Stimulated activated CD8-positive, alpha-beta memory T cell treated with anti-CD3 and anti-CD28 coated beads, Interleukin-15, amount 100 ng/mL, for 4 hours (primary cell): ENCODE data around the gene SASH1.

Experiments used
- DNase-seq, 2 donors: peaks; one replicate each; pipeline ENCODE4 v3.0.0-alpha.2; 2020; ENCODE audit warnings: low read depth in 2 of 2

The SASH1 gene

DNA sequence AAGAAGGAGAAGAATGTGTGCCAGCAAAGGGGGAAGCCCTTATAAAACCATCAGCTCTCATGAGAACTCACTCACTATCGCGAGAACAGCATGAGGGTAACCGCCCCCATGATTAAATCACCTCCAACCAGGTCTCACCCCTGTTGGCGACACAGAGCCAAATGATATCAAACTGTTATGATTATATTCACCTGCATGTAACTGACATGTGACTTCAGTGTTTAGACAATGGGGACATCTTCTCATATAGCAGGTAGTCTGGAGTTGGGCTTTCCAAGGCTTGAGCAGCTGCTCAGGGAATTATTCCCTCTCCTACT, 115.2 kb downstream of the SASH1 start:
- DNase-seq: no peak

DNA sequence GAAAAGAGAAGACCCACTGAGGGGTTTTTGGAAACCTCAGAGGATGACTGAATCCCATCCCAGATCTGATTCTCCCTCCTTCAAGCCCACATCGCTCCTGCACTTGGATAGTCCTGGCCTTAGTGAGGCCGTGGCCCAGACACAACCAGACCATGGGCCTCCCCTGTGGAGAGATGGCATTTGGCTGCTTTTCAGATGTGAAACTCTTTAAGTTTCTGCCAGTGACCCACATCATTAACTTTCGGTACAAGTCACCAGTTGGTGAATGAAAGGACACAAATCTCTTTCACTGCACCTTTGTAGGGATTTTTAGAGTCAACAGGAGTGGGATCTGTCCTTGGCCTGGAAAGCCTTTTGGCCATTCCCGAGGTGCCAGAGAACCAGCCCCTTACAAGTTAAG, 116.6 kb downstream of the SASH1 start:
- DNase-seq: no peak

DNA sequence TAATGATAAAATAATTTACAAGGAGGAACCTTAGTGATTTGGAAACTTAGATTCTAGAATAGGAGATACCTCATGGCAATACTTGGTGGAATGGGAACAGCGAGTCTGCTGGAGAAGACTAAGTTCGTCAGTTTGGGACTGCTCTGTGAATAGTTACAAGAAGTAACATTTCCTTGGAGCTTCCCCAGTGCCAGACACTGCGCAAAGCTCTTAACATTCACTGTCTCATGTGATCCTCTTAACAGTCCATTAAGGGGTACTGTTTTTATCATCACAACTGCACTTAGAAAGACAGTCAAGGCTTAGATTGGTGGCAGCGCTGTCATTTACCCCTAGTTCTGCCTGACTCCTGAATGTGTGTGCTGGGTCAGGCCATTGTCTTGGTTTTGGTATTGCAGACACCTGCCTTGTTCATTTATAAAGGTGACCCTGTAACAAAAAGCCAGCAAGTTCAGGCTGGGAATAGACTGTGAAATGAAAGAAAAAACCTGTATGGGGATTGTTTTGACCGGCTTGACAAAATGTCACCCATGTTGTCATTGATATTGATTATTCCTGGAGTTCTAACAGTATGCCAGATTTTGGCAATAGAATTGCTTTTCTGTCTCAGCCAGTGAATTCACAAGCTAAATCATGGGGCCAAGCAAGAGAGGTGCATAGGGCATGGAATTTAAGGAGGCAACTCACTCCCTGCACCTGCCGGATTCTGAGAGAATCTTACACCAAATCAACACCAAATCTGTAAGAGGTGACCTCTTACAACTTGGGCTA, 118.4 kb downstream of the SASH1 start:
- no peak for DNase-seq

DNA sequence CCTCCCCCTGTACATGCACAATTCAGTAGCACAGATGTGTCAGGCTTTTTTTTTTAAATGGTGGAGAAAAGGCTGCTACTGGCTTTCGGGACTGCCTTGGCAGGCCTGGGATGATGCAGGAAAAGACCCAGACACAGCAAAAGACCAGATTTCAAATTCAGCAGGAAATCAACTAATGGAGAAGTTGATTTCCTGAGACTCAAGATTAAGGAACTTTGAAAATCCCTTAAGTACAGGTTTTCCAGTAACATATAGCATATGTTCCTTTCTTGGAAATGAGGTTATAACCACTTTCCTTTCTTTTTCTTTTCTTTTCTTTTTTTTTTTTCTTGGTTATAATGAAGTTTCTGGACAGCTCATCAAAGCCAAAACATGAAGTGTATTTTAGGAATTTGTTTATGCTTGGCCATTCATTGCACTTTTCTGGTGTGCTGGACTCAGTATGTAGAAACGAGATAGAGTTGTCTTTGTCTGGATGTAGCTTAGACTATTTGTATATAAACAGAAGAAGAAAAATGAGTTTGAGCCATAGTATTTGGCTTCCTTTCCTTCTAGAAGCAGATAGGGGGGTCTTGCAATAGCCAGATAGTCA, 119.4 kb downstream of the SASH1 start:
- DNase-seq: no peak

DNA sequence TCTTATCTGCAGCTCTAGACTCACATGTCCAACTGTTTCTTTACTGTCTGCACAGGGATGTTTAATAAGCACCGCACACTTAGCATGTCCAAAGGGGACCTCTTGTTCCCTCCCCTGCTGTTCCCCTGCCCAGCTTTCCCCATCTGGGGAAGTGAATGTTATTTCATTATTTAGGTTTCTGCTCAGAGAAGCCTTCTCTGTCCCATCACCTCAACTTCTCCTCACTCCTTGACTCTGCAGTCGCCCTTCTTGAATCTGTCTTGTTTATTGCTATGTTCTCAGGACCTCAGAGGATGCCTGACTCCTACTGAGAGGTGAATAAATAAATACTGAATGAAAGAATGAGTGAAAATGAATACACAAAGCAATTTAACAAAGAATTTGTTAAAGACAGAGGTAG, 121.0 kb downstream of the SASH1 start:
- no peak for DNase-seq

DNA sequence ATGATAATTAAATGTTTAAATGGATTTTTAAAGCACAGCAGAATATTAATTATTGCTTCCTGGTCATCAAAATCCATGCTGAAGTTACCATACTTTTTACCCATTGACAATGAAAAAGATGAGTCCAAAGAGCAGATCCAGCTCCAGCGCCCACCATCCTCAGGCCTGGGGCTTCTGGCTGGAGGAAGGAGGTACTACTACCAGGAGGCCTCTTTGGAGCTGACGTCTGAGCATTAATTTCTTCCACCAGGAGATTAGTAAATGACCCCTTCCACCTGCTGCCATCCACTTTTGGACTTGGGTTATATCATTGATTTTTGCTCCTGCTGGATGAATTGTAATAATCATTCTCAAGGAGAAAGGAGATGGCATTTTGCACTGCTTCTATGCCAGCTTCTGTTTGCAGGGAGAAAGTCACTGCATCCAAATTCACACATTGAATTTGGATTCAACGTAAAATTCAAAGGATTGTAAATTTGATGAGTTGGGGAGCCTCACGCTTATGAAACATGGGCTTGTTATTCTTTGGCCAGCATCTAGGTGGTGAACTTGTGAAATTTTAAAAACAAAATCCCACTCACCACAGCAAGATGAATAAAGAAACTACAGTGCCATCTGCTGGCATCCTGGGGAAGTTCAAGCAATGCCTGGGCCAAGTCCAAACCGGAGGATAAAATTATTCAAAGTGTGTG, 121.8 kb downstream of the SASH1 start:
- DNase-seq: peak; percentile 1 to 13

DNA sequence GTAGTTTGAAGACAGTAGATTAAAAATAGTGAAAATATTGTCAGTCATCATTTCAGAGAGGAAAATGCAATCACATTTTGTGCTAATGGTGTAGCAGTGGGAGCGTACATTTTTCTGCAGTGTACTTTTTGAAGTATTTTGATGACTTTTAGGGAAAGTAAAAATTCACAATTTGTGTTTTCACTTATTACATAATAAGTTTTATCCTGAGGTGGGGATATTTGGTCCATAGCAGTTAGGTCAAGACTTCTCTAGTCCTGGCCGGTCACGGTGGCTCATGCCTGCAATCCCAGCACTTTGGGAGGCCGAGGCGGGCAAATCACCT, 122.3 kb downstream of the SASH1 start:
- no peak for DNase-seq

DNA sequence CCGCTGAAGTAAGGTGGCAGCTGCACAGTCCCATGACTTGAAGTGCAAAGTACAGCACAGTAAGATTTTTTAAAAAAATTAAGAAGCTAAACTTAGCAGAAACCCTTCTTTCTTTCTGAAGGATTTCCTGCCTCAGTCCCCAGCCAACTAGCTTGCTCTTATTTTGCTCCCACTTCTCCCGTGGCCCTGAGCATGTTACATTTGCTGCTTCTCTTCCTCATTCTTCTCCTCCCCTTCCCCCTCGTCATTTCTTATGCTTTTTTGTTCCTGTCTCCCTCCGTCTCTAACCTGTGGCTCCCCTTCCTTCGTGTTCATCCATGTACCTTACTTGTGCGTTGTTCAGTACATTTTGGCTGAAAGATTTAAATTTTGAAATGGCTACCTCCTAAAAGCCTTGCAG, 123.0 kb downstream of the SASH1 start:
- DNase-seq: no peak

DNA sequence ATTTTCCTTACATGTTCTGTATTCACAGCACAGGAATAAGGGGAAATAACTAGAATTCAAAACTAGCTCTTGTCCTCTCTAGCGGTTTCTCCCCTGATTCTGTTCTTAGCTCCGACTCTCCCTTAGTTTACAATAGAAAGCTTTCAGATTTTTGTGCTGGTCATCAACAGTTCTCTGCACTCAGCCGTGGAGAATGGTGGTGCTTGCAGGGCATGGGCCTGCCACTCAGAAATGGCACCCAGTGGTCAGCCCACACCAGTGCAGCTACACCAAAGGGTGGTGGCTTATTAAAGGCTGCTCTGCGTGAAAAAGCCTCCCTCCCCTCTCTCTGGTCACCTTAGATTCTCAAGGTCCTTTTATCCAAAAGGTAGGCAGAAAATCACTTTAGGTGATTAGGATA, 123.5 kb downstream of the SASH1 start:
- no peak for DNase-seq

DNA sequence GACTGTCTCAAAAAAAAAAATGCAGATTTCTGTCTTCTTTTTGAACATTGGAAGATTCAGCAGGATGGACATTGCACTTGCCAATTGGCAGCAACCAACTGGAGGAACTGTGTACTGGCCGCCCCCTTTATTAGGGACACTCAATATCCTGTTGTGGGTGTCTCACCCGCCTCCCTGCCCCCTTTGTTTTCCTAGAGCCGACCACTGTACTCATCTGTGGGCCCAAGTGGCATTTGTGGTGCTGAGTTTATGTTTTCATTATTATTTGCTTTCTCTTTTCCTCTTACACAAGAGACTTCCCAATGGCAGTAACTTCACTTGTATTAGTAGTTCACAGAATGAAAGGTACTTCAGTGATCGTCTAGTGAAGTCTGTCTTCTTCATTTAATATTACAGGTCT, 125.3 kb downstream of the SASH1 start:
- no peak for DNase-seq

DNA sequence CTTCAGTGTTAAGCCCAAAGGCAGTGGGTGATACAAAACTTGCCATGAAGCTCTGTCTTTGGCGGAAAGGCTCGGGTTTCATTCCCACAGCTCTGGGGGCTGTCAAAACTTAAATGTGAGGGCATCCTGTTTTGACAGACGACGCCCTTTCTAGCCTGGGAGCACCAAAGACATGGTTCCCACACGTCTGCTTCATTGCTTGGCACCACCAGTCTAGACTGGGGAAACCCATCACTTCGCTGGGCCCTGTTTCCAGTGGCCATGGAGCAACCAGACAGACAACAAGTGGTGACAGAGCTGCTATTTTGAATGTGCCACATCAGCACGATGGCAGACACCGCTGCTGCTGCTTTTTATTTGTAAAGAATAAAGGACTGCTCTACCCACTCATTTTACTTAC, 127.5 kb downstream of the SASH1 start:
- DNase-seq: no peak

DNA sequence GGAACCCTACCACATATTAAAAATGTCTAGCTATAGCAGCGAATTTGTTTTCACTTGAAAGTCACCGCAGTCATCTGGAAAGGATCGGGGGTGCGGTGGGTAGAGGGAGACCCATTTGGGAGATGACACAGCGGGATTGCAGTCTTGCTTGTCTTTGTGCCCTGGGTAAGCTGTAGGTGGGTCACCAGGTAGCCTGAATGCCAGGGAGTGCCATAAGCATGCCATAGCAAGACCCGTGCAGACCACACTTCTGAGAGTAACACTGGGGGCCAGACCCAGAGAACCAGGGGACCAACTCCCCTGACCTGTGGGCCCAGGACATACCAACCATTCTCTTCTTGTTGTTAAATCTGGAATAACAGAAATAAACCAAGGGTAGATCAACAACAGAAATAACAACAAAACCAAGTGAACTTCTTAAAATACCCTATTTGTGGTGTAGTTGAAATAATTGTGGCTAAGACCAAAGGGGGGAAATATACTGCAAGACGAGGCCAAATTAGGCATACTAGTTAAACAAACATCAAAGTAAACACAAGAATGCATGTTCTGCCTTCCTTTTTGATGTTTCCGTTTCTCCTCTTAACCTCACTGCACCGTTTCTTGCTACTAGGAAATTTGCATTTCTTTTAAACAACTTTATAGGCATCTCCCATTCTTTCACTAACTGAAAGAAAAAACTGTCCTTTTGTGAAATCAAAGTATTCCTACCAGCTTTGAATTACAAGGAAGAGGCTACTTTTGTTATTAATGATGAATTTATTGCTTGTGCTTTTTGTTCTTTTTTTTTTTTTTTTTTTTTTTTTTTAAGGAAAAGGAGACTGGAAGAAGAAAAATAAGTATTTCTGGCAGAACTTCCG, 128.2 kb downstream of the SASH1 start:
- DNase-seq: no peak

DNA sequence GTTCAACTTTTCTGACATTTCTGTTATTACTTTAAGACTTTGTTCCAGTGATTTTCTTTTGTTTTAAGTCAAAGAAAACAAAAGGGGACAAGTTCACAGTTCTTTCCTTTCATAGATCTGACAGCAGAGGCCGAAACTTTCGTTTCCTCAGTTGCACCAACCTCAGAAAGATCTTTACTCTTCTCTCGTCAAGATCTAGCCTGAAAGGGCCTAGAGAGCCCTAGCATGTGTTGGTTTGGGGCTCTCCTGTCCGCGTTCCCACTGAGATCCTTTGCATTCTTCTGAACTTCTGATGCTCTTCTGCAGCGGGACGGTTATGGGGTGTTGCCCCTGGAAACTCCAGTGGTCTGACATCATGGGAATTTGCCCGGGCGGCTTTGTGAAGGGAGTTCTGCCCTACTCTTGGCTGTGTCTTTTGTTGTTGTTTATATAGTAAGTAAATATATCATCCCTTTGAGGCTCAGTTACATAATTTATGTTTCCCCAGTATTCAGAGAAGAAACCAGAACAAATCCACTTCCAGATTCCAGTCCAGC, 129.1 kb downstream of the SASH1 start:
- no peak for DNase-seq

DNA sequence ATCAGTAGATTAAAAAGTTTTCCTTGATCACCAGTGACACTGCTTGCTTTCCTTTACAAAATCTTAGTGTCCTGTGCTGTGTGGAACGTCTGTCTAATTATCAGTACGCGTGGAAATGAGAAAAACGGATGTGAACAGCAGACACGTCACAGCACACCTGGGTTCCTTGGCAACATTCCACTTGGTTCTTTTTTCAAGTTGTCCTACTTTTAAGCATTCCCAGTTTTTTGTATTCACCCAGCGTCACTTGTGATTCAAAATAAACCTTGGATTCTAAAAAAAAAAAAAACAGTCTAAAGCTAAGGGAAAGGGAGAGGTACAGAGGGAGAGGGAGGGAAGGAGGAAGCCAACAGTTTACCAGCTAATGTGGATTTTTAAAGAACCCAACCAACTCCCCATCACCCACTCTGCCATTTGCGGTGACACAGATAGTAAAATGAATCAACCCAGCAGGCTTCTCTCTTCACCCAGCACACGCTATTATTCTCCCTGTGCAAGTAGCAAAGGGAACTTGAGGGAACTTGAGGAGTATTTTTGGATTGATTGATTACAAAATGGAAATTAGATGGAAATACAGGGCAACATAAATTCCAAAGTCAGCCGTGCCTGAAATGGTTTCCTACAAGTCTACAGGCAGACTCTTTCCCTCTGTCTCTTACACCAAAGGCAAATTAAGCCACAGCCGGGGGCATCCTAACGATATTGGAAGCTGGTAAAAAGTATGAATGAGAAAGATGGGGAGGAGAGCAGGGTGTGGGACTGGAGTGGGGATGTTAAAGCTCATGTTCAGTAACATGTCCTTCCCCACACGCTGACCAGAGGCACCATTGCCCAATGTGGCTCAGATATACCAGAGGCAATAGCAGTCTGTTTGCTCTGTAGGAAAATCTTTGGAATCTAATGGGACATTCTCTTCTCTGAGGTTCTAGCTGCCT, 129.8 kb downstream of the SASH1 start:
- DNase-seq: no peak

DNA sequence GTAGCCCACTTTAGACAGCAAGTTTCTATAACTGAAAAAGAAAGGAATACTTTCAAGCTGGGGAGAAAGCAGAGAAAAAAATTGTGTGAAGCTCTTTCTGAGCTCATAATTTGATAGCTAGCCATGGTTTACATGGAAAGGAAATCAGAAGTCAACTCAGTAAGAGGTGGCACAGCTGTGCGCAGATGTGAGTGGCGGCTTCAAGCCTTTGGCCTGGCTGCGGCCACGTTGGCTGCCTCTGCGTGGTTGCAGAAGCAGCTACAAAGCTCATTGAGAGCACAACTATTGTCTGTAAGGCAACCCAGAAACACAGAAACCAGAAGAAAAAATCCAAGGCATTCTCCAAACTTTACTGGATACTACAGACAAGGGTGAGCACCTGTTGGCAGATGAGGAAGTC, 136.9 kb downstream of the SASH1 start:
- no peak for DNase-seq

DNA sequence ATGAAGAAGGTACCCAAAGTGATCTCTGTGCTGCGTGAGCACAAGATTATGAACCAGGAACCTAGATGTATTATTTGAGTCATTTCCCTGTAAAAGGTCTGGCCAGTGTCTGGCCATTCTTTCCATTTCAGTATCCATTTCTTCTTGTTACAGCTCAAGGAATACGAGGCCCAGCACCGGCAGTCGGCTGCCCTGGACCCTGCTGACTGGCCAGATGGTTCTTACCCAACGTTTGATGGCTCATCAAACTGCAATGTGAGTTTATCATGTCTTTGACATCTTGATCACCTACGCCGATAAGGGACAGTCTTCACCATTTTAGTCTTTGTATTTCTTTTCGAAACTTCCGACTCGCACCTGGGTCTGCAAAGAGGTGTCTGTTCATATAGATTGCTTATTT, 144.8 kb downstream of the SASH1 start:
- no peak for DNase-seq

DNA sequence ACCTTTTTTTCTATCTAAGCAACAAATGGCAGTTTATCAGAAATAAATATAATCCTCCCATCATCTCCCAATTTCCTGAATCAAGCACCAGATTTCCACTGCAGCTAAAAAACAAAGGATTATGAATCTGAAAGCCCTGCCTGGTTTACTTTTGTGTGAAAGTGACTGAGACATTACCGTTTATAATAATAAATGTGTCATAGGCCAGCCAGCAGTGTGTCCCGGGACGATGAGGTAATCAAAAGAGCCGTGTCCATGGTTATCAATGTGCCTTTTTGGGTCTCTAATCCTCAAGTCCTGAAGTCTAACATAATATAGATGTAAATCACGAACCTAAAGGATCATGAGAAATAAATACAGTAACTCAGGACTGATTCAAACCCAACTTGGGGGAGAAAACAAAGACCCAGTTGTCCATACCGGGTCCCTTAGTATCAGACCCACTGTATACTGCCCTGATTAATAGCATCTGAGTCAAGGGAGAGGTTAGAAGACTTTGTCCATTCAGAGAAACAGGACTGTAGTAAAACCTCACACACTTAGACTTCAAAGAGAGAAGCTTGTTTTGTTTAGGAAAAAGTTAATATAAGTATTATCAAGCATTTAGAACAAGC, 149.1 kb downstream of the SASH1 start:
- no peak for DNase-seq

DNA sequence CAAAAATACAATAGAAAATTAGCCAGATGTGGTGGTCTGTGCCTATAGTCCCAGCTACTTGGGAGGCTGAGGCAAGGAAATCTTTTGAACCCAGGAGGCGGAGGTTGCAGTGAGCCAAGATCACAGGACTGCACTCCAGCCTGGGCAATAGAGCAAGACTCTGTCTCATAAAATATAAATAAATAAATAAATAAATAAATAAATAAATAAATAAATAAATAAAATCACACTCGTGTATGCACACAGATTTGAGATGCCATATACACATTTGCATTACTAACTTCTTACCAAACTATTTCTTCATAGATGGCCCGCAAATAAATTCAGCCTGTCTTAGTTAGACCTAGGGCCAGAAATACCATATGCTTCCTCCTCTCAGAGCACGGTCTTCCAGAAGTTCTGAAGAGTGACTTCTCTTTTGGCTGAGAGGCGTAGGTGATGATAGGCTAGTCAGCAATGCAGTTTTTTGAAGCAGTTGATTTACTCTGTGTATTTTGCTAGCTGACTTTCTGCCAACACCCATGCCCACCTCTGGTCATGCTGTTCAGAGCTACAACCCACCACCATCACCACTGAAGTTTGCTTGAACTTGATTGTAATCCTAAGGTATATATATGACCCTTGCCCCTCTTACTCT, 150.1 kb downstream of the SASH1 start:
- DNase-seq: no peak

DNA sequence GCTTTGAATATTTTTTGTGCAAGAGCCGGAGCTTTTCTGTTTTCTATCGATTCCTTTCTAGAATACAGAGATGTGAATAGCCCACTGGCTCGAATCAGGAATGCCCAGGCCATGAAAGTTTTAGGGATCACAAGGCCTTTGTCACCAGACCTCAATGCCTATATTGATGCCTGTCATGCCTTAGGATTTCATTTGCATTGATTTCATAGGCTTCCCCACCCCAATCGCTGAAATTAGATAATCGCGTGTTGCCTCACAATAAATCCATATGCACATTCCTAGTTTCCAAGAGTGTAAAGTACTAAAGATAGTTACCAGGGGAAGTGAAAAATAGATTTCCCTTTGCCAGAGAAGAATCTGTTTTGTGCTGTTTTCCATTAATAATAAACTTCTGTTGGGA, 150.8 kb downstream of the SASH1 start:
- DNase-seq: no peak

DNA sequence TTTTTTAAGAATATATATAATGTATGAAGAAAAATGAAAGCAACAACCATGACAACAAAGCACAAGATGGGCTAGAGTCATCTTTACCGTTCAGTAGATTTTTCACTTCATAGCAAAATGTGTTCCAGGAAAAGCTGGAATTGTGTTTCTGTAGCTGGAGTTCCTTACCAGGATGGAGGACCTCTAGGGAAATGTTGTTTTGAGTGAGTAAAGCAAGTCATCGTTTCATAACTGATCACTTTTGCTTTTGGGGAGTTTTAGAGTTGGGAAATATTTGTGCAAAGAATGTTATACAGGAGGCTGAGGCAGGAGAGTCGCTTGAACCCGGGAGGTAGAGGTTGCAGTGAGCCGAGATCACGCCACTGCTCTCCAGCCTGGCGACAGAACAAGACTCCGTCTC, 151.6 kb downstream of the SASH1 start:
- no peak for DNase-seq
